Esophagus (tissue), 2 donors: Measurements from ENCODE around the gene SPTBN5. TPM values are rescaled to one million over a fixed set of nuclear protein-coding genes. Genes with fewer than 3 reads are reported as not detected.

ENCODE experiments used
- H3K27ac ChIP-seq, 2 donors: one replicate each; pipeline ENCODE4 v1.5.1; 2013; ENCODE audit warnings: low read depth in 2 of 2, mild to moderate bottlenecking in 2 of 2, inconsistent platforms in 1 of 2, low read length in 1 of 2, moderate library complexity in 1 of 2
- H3K27me3 ChIP-seq, 2 donors: one replicate each; pipeline ENCODE4 v1.6.1; 2013; ENCODE audit warnings: low read length in 2 of 2, control low read depth in 1 of 2, mild to moderate bottlenecking in 1 of 2; ENCODE audit not compliant: insufficient read depth in 2 of 2, control insufficient read depth in 1 of 2
- H3K36me3 ChIP-seq, 2 donors: one replicate each; pipeline ENCODE4 v1.6.1; 2013; ENCODE audit warnings: low read length in 1 of 2; ENCODE audit not compliant: control insufficient read depth in 2 of 2, insufficient read depth in 2 of 2
- H3K4me1 ChIP-seq, 2 donors: one replicate each; pipeline ENCODE4 v1.6.1; 2013; ENCODE audit warnings: low read length in 1 of 2; ENCODE audit not compliant: control insufficient read depth in 2 of 2, insufficient read depth in 2 of 2
- H3K4me3 ChIP-seq, 2 donors: one replicate each; pipeline ENCODE4 v1.5.1; 2013; ENCODE audit warnings: low read length in 2 of 2, mild to moderate bottlenecking in 2 of 2, low read depth in 1 of 2, moderate library complexity in 1 of 2
- H3K9me3 ChIP-seq, 2 donors: one replicate each; pipeline ENCODE4 v1.6.1; 2013; ENCODE audit warnings: mild to moderate bottlenecking in 2 of 2, low read depth in 1 of 2, low read length in 1 of 2, moderate library complexity in 1 of 2; ENCODE audit not compliant: control insufficient read depth in 2 of 2, insufficient read depth in 1 of 2
- WGBS, 2 donors: extraction: QIAGEN DNeasy Blood & Tissue Kit; methylation state at CpG; one replicate each; pipeline ENCODE4 v1.1.7; 2013; 5-methylcytosine and 5-hydroxymethylcytosine counted together
- polyA plus RNA-seq, 2 donors: library from polyadenylated mRNA; stranded (reverse); fragments of 200-250 nt; gene quantifications; one replicate each; pipeline ENCODE4 v1.2.3, GENCODE V29; 2013
- donor health status: healthy with polysubstance abuse.
- donor health status: Bipolar disorder and iron deficiency.

SPTBN5 gene
- polyA plus RNA-seq, 2 donors: 2.7 to 9.3 TPM

- peaks cover 6 to 20% of the 10 kb centered on the region in 2 donors for H3K4me1 ChIP-seq
These were observed 45.9 kb downstream of the SPTBN5 start for GRCh38 chr15:41847981-41848380.

GRCh38 chr15:41847206-41847605 lies 46.6 kb downstream of the SPTBN5 start:
- Histone ChIP-seq H3K27me3 (no peaks in the 10 kb centered on the region), H3K4me3 (no peak overlapping the region), H3K36me3 (peaks cover 12 to 64% of the 10 kb centered on the region in 2 donors), H3K4me1 (peaks cover 6 to 20% of the 10 kb centered on the region in 2 donors), H3K27ac (no peak overlapping the region), H3K9me3 (no peaks in the 10 kb centered on the region)
- WGBS, 2 donors: 86 to 87% methylated on average over 13 to 14 of the region's 14 CpGs

More at GRCh38 chr15:41847981-41848380, 45.9 kb downstream of the SPTBN5 start:
- Histone ChIP-seq H3K36me3 (peaks cover 12 to 59% of the 10 kb centered on the region in 2 donors), H3K9me3 (no peaks in the 10 kb centered on the region), H3K27me3 (no peaks in the 10 kb centered on the region), H3K4me3 (no peak overlapping the region), H3K27ac (no peak overlapping the region)
- WGBS, 2 donors: 92 to 95% methylated on average over 9 of the region's 9 CpGs

DNA sequence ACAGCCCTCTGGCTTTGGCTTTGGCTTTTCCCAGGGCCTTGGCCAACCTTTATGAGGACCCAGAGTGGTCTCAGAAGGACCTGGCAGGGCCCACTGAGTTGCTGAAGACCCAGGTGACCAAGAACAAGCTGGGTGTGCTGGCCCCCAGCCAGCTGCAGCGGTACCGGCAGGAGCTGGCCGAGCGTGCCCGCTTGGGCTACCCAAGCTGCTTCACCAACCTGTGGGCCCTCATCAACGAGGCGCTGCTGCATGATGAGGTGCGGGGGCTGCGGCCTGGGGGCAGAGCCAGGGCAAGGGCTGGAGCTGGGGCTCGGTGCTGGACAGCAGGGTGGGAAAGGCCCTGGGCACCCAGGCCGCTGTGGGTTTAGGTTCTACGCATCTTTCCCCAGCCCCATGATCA lies 49.0 kb downstream of the SPTBN5 start:
- Histone ChIP-seq H3K27me3 (no peaks in the 10 kb centered on the region), H3K9me3 (no peaks in the 10 kb centered on the region), H3K36me3 (peaks cover 12 to 80% of the 10 kb centered on the region in 2 donors), H3K4me1 (peaks cover 2 to 27% of the 10 kb centered on the region in 2 donors), H3K27ac (no peak overlapping the region), H3K4me3 (no peak overlapping the region)
- WGBS, 2 donors: 85 to 86% methylated on average over 12 of the region's 12 CpGs

- no peaks in the 10 kb centered on the region for H3K9me3 ChIP-seq
- no peak overlapping the region for H3K27ac ChIP-seq
- peaks cover 12 to 75% of the 10 kb centered on the region in 2 donors for H3K36me3 ChIP-seq
- H3K4me1 ChIP-seq: peaks cover 0 to 23% of the 10 kb centered on the region in 2 donors
- H3K4me3 ChIP-seq: no peak overlapping the region
- H3K27me3 ChIP-seq: no peaks in the 10 kb centered on the region
- WGBS, 2 donors: 77 to 85% methylated on average over 10 of the region's 10 CpGs
These were observed 50.3 kb downstream of the SPTBN5 start for GRCh38 chr15:41843571-41843970.

GRCh38 chr15:41842229-41842628 lies 51.6 kb downstream of the SPTBN5 start:
- no peaks in the 10 kb centered on the region for H3K9me3 ChIP-seq
- peaks cover 0 to 27% of the 10 kb centered on the region in 2 donors for H3K4me1 ChIP-seq
- 70 to 75% methylated on average over 12 of the region's 12 CpGs for WGBS, 2 donors
- no peaks in the 10 kb centered on the region for H3K27me3 ChIP-seq
- H3K4me3 ChIP-seq: no peak overlapping the region
- H3K36me3 ChIP-seq: peaks cover 13 to 62% of the 10 kb centered on the region in 2 donors
- no peak overlapping the region for H3K27ac ChIP-seq

GRCh38 chr15:41841131-41841530 lies 52.7 kb downstream of the SPTBN5 start:
- Histone ChIP-seq H3K9me3 (no peaks in the 10 kb centered on the region), H3K27me3 (no peaks in the 10 kb centered on the region), H3K4me1 (peaks cover 0 to 35% of the 10 kb centered on the region in 2 donors), H3K27ac (no peak overlapping the region), H3K4me3 (peak overlapping the region in 1 of 2 donors; percentile 8), H3K36me3 (peaks cover 14 to 62% of the 10 kb centered on the region in 2 donors)
- WGBS, 2 donors: 93 to 96% methylated on average over 10 of the region's 10 CpGs

DNA sequence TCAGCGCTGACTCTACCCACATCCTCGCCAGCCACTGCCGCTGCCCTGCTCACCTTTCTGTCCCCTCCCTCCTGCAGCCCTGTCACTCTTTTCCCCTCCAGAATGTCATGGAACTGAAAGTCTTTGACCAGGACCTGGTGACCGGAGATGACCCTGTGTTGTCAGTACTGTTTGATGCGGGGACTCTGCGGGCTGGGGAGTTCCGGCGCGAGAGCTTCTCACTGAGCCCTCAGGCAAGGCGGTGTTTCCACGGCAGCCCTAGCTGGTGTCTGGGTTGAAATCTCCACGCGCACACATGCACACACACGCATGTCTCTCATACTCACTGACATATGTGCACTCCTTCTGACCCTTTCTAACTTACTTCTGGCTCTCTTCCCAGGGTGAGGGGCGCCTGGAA lies 53.2 kb downstream of the SPTBN5 start:
- H3K27ac ChIP-seq: no peak overlapping the region
- H3K4me3 ChIP-seq: peak overlapping the region in 1 of 2 donors; percentile 8
- H3K9me3 ChIP-seq: no peaks in the 10 kb centered on the region
- 78 to 93% methylated on average over 15 of the region's 15 CpGs for WGBS, 2 donors
- H3K4me1 ChIP-seq: peaks cover 1 to 35% of the 10 kb centered on the region in 2 donors
- peaks cover 9 to 60% of the 10 kb centered on the region in 2 donors for H3K36me3 ChIP-seq
- no peaks in the 10 kb centered on the region for H3K27me3 ChIP-seq

DNA sequence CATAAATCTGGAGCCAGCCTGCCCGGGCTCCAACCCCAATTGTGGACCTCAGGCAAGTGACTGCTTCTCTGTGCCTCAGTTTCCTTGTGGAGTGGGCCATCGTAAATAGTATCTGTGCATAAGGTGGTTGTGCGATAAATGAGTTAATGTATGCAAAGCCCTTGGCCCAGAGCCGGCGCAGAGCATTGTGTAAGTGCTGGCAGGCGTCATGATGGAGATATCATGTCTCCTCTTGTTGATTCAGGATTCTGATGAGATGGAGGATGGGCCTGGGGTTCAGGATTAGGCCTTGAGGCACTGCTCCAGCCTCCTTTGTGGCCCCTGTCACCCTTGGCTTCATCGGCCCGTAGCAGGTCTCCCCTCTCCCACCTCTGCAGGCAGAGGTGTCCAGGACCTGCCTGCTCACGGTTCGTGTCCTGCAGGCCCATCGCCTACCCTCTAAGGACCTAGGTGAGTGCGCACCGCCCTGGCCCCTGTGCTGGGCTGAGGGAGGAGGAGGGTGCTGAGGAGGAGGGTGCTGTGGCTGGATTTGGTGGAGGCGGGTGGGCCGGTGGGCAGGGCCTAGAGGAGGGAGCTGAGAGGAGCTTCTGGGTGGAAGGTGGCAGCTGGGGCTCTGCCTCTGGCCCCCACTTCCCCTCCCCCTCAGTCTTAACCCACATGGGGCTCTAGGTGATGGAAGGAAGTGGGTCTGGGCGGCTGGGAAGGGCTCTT lies 53.9 kb downstream of the SPTBN5 start:
- H3K36me3 ChIP-seq: peaks cover 9 to 58% of the 10 kb centered on the region in 2 donors
- H3K4me1 ChIP-seq: peaks cover 4 to 37% of the 10 kb centered on the region in 2 donors
- H3K27me3 ChIP-seq: no peaks in the 10 kb centered on the region
- H3K27ac ChIP-seq: peak overlapping the region in 1 of 2 donors; percentile 15
- H3K9me3 ChIP-seq: no peaks in the 10 kb centered on the region
- H3K4me3 ChIP-seq: peak overlapping the region; percentile 8 to 9
- 73 to 84% methylated on average over 16 of the region's 16 CpGs for WGBS, 2 donors

- no peaks in the 10 kb centered on the region for H3K27me3 ChIP-seq
- peak within 1 kb of the TSS; percentile 91 to 96 for H3K27ac ChIP-seq
- peak within 1 kb of the TSS; percentile 8 to 9 for H3K4me3 ChIP-seq
- peaks cover 7 to 49% of the 10 kb centered on the region in 2 donors for H3K4me1 ChIP-seq
- H3K36me3 ChIP-seq: peaks cover 5 to 51% of the 10 kb centered on the region in 2 donors
- no peaks in the 10 kb centered on the region for H3K9me3 ChIP-seq
- 43 to 60% methylated on average over 6 of the region's 6 CpGs for WGBS, 2 donors
These were observed 55.4 kb downstream of the SPTBN5 start, which contains the start of gene PLA2G4B for GRCh38 chr15:41838400-41838897. PLA2G4B (plus strand) TSS chr15:41838847; CDS start chr15:41838914, 67 bp downstream.
